Heart left ventricle (tissue), 16 donors: ENCODE results near the gene ABCD1. TPM values are rescaled to one million over a fixed set of nuclear protein-coding genes. Genes with fewer than 3 reads are reported as not detected.

Experiments used
- ATAC-seq, 4 donors: fragments of 200-7000 bp; cut with Tn5 transposase; one replicate each; pipeline ENCODE4 v1.9.1; 2020 to 2022; ENCODE audit warnings: moderate library complexity in 4 of 4, mild to moderate bottlenecking in 3 of 4, moderate number of reproducible peaks in 1 of 4
- DNase-seq, 5 donors: peaks; one replicate each; pipeline ENCODE4 v3.0.0-alpha.2; 2020
- H3K27ac ChIP-seq, 12 donors: fragments of 200-600 bp; sonication (generic) in 4 of 12; one replicate each; pipeline versions ENCODE4 v1.5.0 to v1.8.0; 2016 to 2022; ENCODE audit warnings: mild to moderate bottlenecking in 2 of 12
- H3K27me3 ChIP-seq, 9 donors: fragments of 200-600 bp; sonication (generic) in 2 of 9; one replicate each; pipeline versions ENCODE4 v1.5.1 to v1.8.0; 2016 to 2022; ENCODE audit warnings: mild to moderate bottlenecking in 3 of 9
- H3K36me3 ChIP-seq, 9 donors: fragments of 200-600 bp; sonication (generic) in 2 of 9; one replicate each; pipeline versions ENCODE4 v1.5.0 to v1.8.0; 2018 to 2022; ENCODE audit warnings: mild to moderate bottlenecking in 2 of 9
- H3K4me1 ChIP-seq, 12 donors: fragments of 200-600 bp; sonication (generic) in 4 of 12; one replicate each; pipeline versions ENCODE4 v1.5.0 to v1.8.0; 2016 to 2022; ENCODE audit warnings: mild to moderate bottlenecking in 3 of 12
- H3K4me3 ChIP-seq, 12 donors: fragments of 200-600 bp; sonication (generic) in 4 of 12; one replicate each; pipeline versions ENCODE4 v1.5.0 to v1.8.0; 2017 to 2022; ENCODE audit warnings: mild to moderate bottlenecking in 9 of 12, moderate library complexity in 4 of 12
- H3K9me3 ChIP-seq, 12 donors: fragments of 200-600 bp; sonication (generic) in 4 of 12; one replicate each; pipeline versions ENCODE4 v1.5.0 to v1.8.0; 2016 to 2022; ENCODE audit warnings: mild to moderate bottlenecking in 1 of 12
- POLR2A ChIP-seq, 2 donors: fragments of 450-650 bp; IDR thresholded peaks; one replicate each; pipeline ENCODE4 v1.6.1; 2017; ENCODE audit warnings: antibody characterized with exemption in 2 of 2, mild to moderate bottlenecking in 2 of 2, moderate library complexity in 2 of 2
- WGBS, 4 donors: extraction: QIAGEN DNeasy Blood & Tissue Kit in 2 of 4; methylation state at CpG; one replicate each; pipeline versions ENCODE4 v1.1.5 to v1.1.7; 2013 to 2018; 5-methylcytosine and 5-hydroxymethylcytosine counted together
- intact Hi-C, 10 donors: fragments of 100-400 bp; cut with DNase I; formaldehyde crosslinking; loops; one replicate each; pipeline versions ENCODE4 v1.11.1 to v1.14.2; 2022
- polyA plus RNA-seq, 2 donors: library from polyadenylated mRNA; stranded (reverse); fragments of 200-250 nt; gene quantifications; one replicate each; pipeline ENCODE4 v1.2.3, GENCODE V29; 2013
- total RNA-seq, 9 donors: library from RNA; depleted of rRNA in 2 of 9; stranded (reverse); fragments of >200 nt in 2 of 9; fragmentation: NEBNext Ultra II Directional in 3 of 9; extraction: Animal tissue kit (Norgen Biotek cat#: 25700) in 3 of 9; gene quantifications; one replicate each; pipeline versions ENCODE4 v1.1.0 to v1.2.4, GENCODE V29; 2016 to 2023
- TF ChIP-seq, protein P1 (sequence below), 12 donors: fragments of 200-600 bp; sonication (generic) in 4 of 12; IDR thresholded peaks; one replicate each; pipeline versions ENCODE4 v1.5.0 to v1.8.0; 2018 to 2022; ENCODE audit warnings: antibody characterized with exemption in 12 of 12, mild to moderate bottlenecking in 5 of 12
- donor health status: ischemic (EF 13 %, LVEDD 7.1; RV severe dilation, severe dysfunction).
- donor health status: healthy with polysubstance abuse.
- donor health status: DM: no; HTN: yes; CAD: no.
- donor health status: DM: no; HTN: no; CAD: no.
- donor health status: ischemic (EF 25% LVEDD 6.9; RV normal size, moderate dysfunction).
- donor health status: ischemic (EF 25% LVEDD 5.7; RV mildly dilated, moderate dysfunction).
- donor health status: healthy.
- donor health status: DM: yes; HTN: yes; CAD: no.
- donor health status: ischemic (EF 35%, LVEDD 5.7; RV mildly dilated, moderate dysfunction).
- donor health status: nonischemic (EF 11% LVEDD 7.7; RV severe dilation, severe dysfunction).
- donor health status: DM: yes; HTN: yes; CAD: no.
- donor health status: PGD.
- donor health status: ischemic (EF 29% LVEDD 5.4; RV normal size, mild dysfunction).
- donor health status: nonischemic (EF 23%, LVEDD 6.1; RV moderate dilation, normal function).

Gene ABCD1
- total and polyA plus RNA-seq, 11 donors: 12.9 to 25.6 (median 15.6) TPM

GRCh38 chrX:153773218-153773611 lies 48.6 kb downstream of the ABCD1 start:
- peaks cover 0 to 8% (median 0%) of the 10 kb centered on the region in 9 donors for H3K27me3 ChIP-seq
- no peaks in the 10 kb centered on the region for H3K9me3 ChIP-seq
- ATAC-seq: no peak
- H3K27ac ChIP-seq: no peak overlapping the region
- H3K4me1 ChIP-seq: no peaks in the 10 kb centered on the region
- DNase-seq: peak in 2 of 5 donors; percentile 17 to 21
- intact Hi-C loops: no loop called here
- H3K4me3 ChIP-seq: no peak overlapping the region
- H3K36me3 ChIP-seq: no peaks in the 10 kb centered on the region
- no peak for TF ChIP-seq POLR2A (IDR thresholded peaks at IDR 0.05)
- 91 to 96% (median 95%) methylated on average over 11 to 23 of the region's 23 CpGs for WGBS, 4 donors

DNA sequence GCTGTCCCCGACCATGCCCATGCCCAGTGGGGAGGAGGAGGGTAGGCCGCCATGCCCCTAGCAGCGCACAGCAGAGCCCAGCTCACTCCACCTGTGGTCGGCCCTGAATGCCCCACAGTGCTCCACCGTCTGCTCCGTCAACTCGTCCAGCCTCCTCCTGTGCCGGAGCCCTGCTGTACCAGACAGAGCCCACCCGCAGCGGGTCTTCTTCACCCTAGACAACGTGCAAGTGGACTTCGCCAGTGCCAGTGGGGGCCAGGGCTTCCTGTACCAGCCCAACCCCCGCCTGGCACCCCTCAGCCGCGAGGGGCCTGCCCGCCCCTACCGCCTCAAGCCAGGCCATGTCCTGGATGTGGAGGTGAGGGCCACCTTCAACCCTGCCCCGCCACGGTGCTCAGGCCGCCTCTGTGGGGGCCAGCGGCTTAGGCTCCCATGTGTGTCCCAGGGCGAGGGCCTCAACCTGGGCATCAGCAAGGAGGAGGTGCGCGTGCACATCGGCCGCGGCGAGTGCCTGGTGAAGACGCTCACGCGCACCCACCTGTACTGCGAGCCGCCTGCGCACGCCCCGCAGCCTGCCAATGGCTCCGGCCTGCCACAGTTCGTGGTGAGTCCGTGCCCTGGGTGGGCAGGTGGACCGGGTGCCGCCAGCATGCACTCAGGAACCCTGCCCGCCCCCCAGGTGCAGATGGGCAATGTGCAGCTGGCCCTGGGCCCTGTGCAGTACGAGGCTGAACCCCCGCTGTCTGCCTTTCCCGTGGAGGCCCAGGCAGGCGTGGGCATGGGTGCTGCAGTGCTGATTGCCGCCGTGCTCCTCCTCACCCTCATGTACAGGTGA lies 49.3 kb downstream of the ABCD1 start:
- intact Hi-C loops: no loop called here
- Histone ChIP-seq H3K4me3 (no peak overlapping the region), H3K4me1 (no peaks in the 10 kb centered on the region), H3K9me3 (no peaks in the 10 kb centered on the region), H3K36me3 (no peaks in the 10 kb centered on the region), H3K27me3 (peaks cover 0 to 8% (median 0%) of the 10 kb centered on the region in 9 donors), H3K27ac (no peak overlapping the region)
- no peak for TF ChIP-seq POLR2A (IDR thresholded peaks at IDR 0.05)
- TF ChIP-seq, protein P1, sequence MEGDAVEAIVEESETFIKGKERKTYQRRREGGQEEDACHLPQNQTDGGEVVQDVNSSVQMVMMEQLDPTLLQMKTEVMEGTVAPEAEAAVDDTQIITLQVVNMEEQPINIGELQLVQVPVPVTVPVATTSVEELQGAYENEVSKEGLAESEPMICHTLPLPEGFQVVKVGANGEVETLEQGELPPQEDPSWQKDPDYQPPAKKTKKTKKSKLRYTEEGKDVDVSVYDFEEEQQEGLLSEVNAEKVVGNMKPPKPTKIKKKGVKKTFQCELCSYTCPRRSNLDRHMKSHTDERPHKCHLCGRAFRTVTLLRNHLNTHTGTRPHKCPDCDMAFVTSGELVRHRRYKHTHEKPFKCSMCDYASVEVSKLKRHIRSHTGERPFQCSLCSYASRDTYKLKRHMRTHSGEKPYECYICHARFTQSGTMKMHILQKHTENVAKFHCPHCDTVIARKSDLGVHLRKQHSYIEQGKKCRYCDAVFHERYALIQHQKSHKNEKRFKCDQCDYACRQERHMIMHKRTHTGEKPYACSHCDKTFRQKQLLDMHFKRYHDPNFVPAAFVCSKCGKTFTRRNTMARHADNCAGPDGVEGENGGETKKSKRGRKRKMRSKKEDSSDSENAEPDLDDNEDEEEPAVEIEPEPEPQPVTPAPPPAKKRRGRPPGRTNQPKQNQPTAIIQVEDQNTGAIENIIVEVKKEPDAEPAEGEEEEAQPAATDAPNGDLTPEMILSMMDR (IDR thresholded peaks at IDR 0.05): no peak
- ATAC-seq (no peak), DNase-seq (peak in 3 of 5 donors; percentile 3 to 20 (median 16))
- 90 to 96% (median 94%) methylated on average over 26 to 48 of the region's 48 CpGs for WGBS, 4 donors

GRCh38 chrX:153774576-153775292 lies 50.1 kb downstream of the ABCD1 start:
- WGBS, 4 donors: 91 to 96% (median 93%) methylated on average over 21 to 37 of the region's 37 CpGs
- no peaks in the 10 kb centered on the region for H3K36me3 ChIP-seq
- ATAC-seq: no peak
- H3K27ac ChIP-seq: no peak overlapping the region
- TF ChIP-seq, protein P1 (IDR thresholded peaks at IDR 0.05): no peak
- TF ChIP-seq POLR2A (IDR thresholded peaks at IDR 0.05): no peak
- intact Hi-C loops: no loop called here
- H3K4me3 ChIP-seq: no peak overlapping the region
- peak in 2 of 5 donors; percentile 19 to 20 for DNase-seq
- H3K4me1 ChIP-seq: no peaks in the 10 kb centered on the region
- H3K9me3 ChIP-seq: no peaks in the 10 kb centered on the region
- H3K27me3 ChIP-seq: peaks cover 0 to 8% (median 0%) of the 10 kb centered on the region in 9 donors

- ATAC-seq (no peak), DNase-seq (peak in 4 of 5 donors; percentile 3 to 20 (median 14))
- H3K27ac ChIP-seq: no peak overlapping the region
- intact Hi-C loops: no loop called here
- no peak overlapping the region for H3K4me3 ChIP-seq
- TF ChIP-seq, protein P1 (IDR thresholded peaks at IDR 0.05): no peak
- no peak for TF ChIP-seq POLR2A (IDR thresholded peaks at IDR 0.05)
- peaks cover 0 to 6% (median under 1%) of the 10 kb centered on the region in 12 donors for H3K4me1 ChIP-seq
- H3K9me3 ChIP-seq: no peaks in the 10 kb centered on the region
- WGBS, 4 donors: 87 to 95% (median 93%) methylated on average over 21 to 42 of the region's 42 CpGs
- no peaks in the 10 kb centered on the region for H3K36me3 ChIP-seq
- H3K27me3 ChIP-seq: peaks cover 0 to 14% (median 0%) of the 10 kb centered on the region in 9 donors
These were observed 50.9 kb downstream of the ABCD1 start for GRCh38 chrX:153775293-153776119.
